B cell (primary cell): Measurements from ENCODE around the gene CFL2.

ENCODE experiments used
- CTCF ChIP-seq: fragments of 200-600 bp; IDR thresholded peaks from one replicate; pipeline ENCODE4 v1.8.0; 2022; ENCODE audit warnings: antibody characterized with exemption, mild to moderate bottlenecking
- EZH2 ChIP-seq: IDR thresholded peaks from 2 replicates; pipeline ENCODE4 v1.6.1; 2012; ENCODE audit warnings: borderline replicate concordance, low read depth, mild to moderate bottlenecking, moderate library complexity, low read length; ENCODE audit not compliant: insufficient read depth, poor library complexity, severe bottlenecking

GRCh38 chr14:34660796-34661195 lies 53.6 kb downstream of the CFL2 start:
- TF ChIP-seq CTCF = no peak
- TF ChIP-seq EZH2 = no peak
